Choroid plexus epithelial cell (primary cell): ENCODE measurements around the gene CIRBP.
A peak's percentile ranks its signal among the peaks of the same experiment; 100 is the strongest.

Source experiments
- DNase-seq: peaks from one replicate; pipeline ENCODE4 v3.0.0-alpha.2; 2010; ENCODE audit warnings: low read depth
- H3K4me3 ChIP-seq: 2 replicates; pipeline ENCODE4 v1.5.1; 2011; ENCODE audit warnings: low read depth, mild to moderate bottlenecking, control low read depth, low read length, moderate library complexity
- CTCF ChIP-seq: conservative IDR thresholded peaks from 2 replicates; pipeline ENCODE4 v1.5.1; 2011; ENCODE audit warnings: low read depth, mild to moderate bottlenecking, control low read depth, inconsistent platforms, low read length, moderate library complexity

CIRBP gene

GRCh38 chr19:1310853-1311180, 41.7 kb downstream of the CIRBP start:
- no peak overlapping the region for H3K4me3 ChIP-seq
- TF ChIP-seq CTCF: no peak
- no peak for DNase-seq

GRCh38 chr19:1311543-1312091, 42.5 kb downstream of the CIRBP start:
- TF ChIP-seq CTCF: no peak
- no peak for DNase-seq
- H3K4me3 ChIP-seq: no peak overlapping the region

GRCh38 chr19:1312767-1313694, 43.9 kb downstream of the CIRBP start:
- no peak for TF ChIP-seq CTCF
- no peak overlapping the region for H3K4me3 ChIP-seq
- DNase-seq: peak; percentile 59

- no peak overlapping the region for H3K4me3 ChIP-seq
- no peak for DNase-seq
- TF ChIP-seq CTCF: no peak
Observed at GRCh38 chr19:1313695-1314613, 44.8 kb downstream of the CIRBP start.

GRCh38 chr19:1315470-1316166, 46.5 kb downstream of the CIRBP start:
- peak; percentile 59 for DNase-seq

More at GRCh38 chr19:1315470-1316166, 46.5 kb downstream of the CIRBP start:
- peak overlapping the region; percentile 20 for H3K4me3 ChIP-seq
- TF ChIP-seq CTCF: peak; percentile 53
